HEK293 (cell line): ENCODE results near the gene PBXIP1.

ENCODE experiments used
- CTCF ChIP-seq: fragments of 450-650 bp; formaldehyde crosslinking; IDR thresholded peaks from 2 replicates; pipeline ENCODE4 v1.5.1; 2016; ENCODE audit warnings: missing biosample characterization, missing genetic modification characterization
- KLF7 ChIP-seq: fragments of 450-650 bp; formaldehyde crosslinking; IDR thresholded peaks from 2 replicates; pipeline ENCODE4 v1.5.1; 2016; ENCODE audit warnings: missing biosample characterization, missing genetic modification characterization, borderline replicate concordance
- OSR2 ChIP-seq: fragments of 450-650 bp; formaldehyde crosslinking; IDR thresholded peaks from 2 replicates; pipeline ENCODE4 v1.5.1; 2016; ENCODE audit warnings: missing biosample characterization, missing genetic modification characterization
- PRDM6 ChIP-seq: fragments of 450-650 bp; formaldehyde crosslinking; IDR thresholded peaks from 2 replicates; pipeline ENCODE4 v1.5.1; 2017; ENCODE audit warnings: missing biosample characterization, missing genetic modification characterization
- SCRT2 ChIP-seq: fragments of 450-650 bp; formaldehyde crosslinking; IDR thresholded peaks from 2 replicates; pipeline ENCODE4 v1.5.1; 2016; ENCODE audit warnings: missing biosample characterization, missing genetic modification characterization
- WT1 ChIP-seq: fragments of 450-650 bp; formaldehyde crosslinking; IDR thresholded peaks from 2 replicates; pipeline ENCODE4 v1.5.1; 2016; ENCODE audit warnings: missing biosample characterization, missing genetic modification characterization
- ZBTB17 ChIP-seq: fragments of 450-650 bp; formaldehyde crosslinking; IDR thresholded peaks from 2 replicates; pipeline ENCODE4 v1.5.1; 2016; ENCODE audit warnings: missing biosample characterization, missing genetic modification characterization
- ZBTB44 ChIP-seq: fragments of 450-650 bp; IDR thresholded peaks from 2 replicates; pipeline ENCODE4 v1.5.1; 2018; ENCODE audit warnings: missing biosample characterization, mild to moderate bottlenecking, missing genetic modification characterization
- ZBTB6 ChIP-seq: fragments of 450-650 bp; formaldehyde crosslinking; IDR thresholded peaks from 2 replicates; pipeline ENCODE4 v1.5.1; 2017; ENCODE audit warnings: missing biosample characterization, missing genetic modification characterization
- ZNF138 ChIP-seq: fragments of 450-650 bp; formaldehyde crosslinking; IDR thresholded peaks from 2 replicates; pipeline ENCODE4 v1.5.1; 2016; ENCODE audit warnings: missing biosample characterization, missing genetic modification characterization, borderline replicate concordance
- ZNF274 ChIP-seq, 2 experiments: fragments of 200-500 bp in 1 of 2; fragments of 450-650 bp in 1 of 2; sonication (Bioruptor generic) in 1 of 2; formaldehyde crosslinking in 1 of 2; IDR thresholded peaks; 2 replicates each; pipeline versions ENCODE4 v1.5.1 to v1.6.1; 2014 to 2016; ENCODE audit warnings: borderline replicate concordance in 1 of 2, inconsistent platforms in 1 of 2, low read length in 1 of 2, missing biosample characterization in 1 of 2, missing genetic modification characterization in 1 of 2
- ZNF292 ChIP-seq: fragments of 450-650 bp; formaldehyde crosslinking; IDR thresholded peaks from 2 replicates; pipeline ENCODE4 v1.5.1; 2016; ENCODE audit warnings: low read depth, missing biosample characterization, missing genetic modification characterization, borderline replicate concordance
- ZNF324 ChIP-seq: fragments of 450-650 bp; formaldehyde crosslinking; IDR thresholded peaks from 2 replicates; pipeline ENCODE4 v1.5.1; 2016; ENCODE audit warnings: missing biosample characterization, missing genetic modification characterization
- ZNF335 ChIP-seq: fragments of 450-650 bp; formaldehyde crosslinking; conservative IDR thresholded peaks from 2 replicates; pipeline ENCODE4 v1.5.1; 2016; ENCODE audit warnings: missing biosample characterization, missing genetic modification characterization
- ZNF433 ChIP-seq: fragments of 450-650 bp; formaldehyde crosslinking; IDR thresholded peaks from 2 replicates; pipeline ENCODE4 v1.5.1; 2016; ENCODE audit warnings: missing biosample characterization, missing genetic modification characterization, low read depth
- ZNF561 ChIP-seq: fragments of 450-650 bp; IDR thresholded peaks from 2 replicates; pipeline ENCODE4 v1.5.1; 2018; ENCODE audit warnings: missing biosample characterization, missing genetic modification characterization, borderline replicate concordance
- ZNF623 ChIP-seq: fragments of 450-650 bp; formaldehyde crosslinking; IDR thresholded peaks from 2 replicates; pipeline ENCODE4 v1.5.1; 2016; ENCODE audit warnings: missing biosample characterization, missing genetic modification characterization
- ZNF707 ChIP-seq: fragments of 450-650 bp; formaldehyde crosslinking; IDR thresholded peaks from 2 replicates; pipeline ENCODE4 v1.5.1; 2016; ENCODE audit warnings: missing biosample characterization, missing genetic modification characterization
- ZNF830 ChIP-seq: fragments of 450-650 bp; IDR thresholded peaks from 2 replicates; pipeline ENCODE4 v1.5.0; 2018; ENCODE audit warnings: missing biosample characterization, missing genetic modification characterization, low read depth, mild to moderate bottlenecking, moderate library complexity
- ZSCAN16 ChIP-seq: fragments of 450-650 bp; formaldehyde crosslinking; IDR thresholded peaks from 2 replicates; pipeline ENCODE4 v1.5.1; 2016; ENCODE audit warnings: missing biosample characterization, missing genetic modification characterization
- ZSCAN4 ChIP-seq: fragments of 450-650 bp; formaldehyde crosslinking; IDR thresholded peaks from 2 replicates; pipeline ENCODE4 v1.5.1; 2017; ENCODE audit warnings: missing biosample characterization, missing genetic modification characterization
- TF ChIP-seq, protein P1 (sequence below): fragments of 450-650 bp; formaldehyde crosslinking; IDR thresholded peaks from 2 replicates; pipeline ENCODE4 v1.5.1; 2016; ENCODE audit warnings: missing biosample characterization, missing genetic modification characterization
- TF ChIP-seq, protein P2 (sequence below): fragments of 450-650 bp; formaldehyde crosslinking; IDR thresholded peaks from 2 replicates; pipeline ENCODE4 v1.5.1; 2016; ENCODE audit warnings: missing biosample characterization, missing genetic modification characterization, borderline replicate concordance

PBXIP1 gene

GRCh38 chr1:154937085-154937987 lies 18.6 kb downstream of the PBXIP1 start (continued):
- TF ChIP-seq ZBTB6 (tag by site-specific recombination), result no peak
- TF ChIP-seq ZSCAN16 (tag by site-specific recombination), result no peak
- no peak for TF ChIP-seq SCRT2 (tag by site-specific recombination)
- peak; percentile 77; the same call in 1 of the 2 replicates for TF ChIP-seq ZBTB44 (tag by site-specific recombination)
- TF ChIP-seq, protein P1, sequence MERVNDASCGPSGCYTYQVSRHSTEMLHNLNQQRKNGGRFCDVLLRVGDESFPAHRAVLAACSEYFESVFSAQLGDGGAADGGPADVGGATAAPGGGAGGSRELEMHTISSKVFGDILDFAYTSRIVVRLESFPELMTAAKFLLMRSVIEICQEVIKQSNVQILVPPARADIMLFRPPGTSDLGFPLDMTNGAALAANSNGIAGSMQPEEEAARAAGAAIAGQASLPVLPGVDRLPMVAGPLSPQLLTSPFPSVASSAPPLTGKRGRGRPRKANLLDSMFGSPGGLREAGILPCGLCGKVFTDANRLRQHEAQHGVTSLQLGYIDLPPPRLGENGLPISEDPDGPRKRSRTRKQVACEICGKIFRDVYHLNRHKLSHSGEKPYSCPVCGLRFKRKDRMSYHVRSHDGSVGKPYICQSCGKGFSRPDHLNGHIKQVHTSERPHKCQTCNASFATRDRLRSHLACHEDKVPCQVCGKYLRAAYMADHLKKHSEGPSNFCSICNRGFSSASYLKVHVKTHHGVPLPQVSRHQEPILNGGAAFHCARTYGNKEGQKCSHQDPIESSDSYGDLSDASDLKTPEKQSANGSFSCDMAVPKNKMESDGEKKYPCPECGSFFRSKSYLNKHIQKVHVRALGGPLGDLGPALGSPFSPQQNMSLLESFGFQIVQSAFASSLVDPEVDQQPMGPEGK, result peak; percentile 73
- TF ChIP-seq ZNF830 (tag by site-specific recombination), result no peak
- TF ChIP-seq ZNF561 (tag by site-specific recombination), result peak; percentile 29; the same call in 1 of the 2 replicates
- no peak for TF ChIP-seq ZNF707 (tag by site-specific recombination)
- TF ChIP-seq ZNF324 (tag by site-specific recombination), result no peak; the same call in 1 of the 2 replicates
- TF ChIP-seq ZBTB17 (tag by site-specific recombination), result peak; percentile 81
- no peak for TF ChIP-seq ZSCAN4 (tag by site-specific recombination)
- no peak for TF ChIP-seq ZNF274 (IDR thresholded peaks at IDR 0.05; ENCODE audit: low read length)
- no peak for TF ChIP-seq ZNF274 (tag by site-specific recombination; IDR thresholded peaks at IDR 0.05; ENCODE audit: borderline replicate concordance)
- no peak for TF ChIP-seq ZNF623 (tag by site-specific recombination)
- no peak for TF ChIP-seq PRDM6
- no peak for TF ChIP-seq KLF7 (tag by site-specific recombination)
- TF ChIP-seq ZNF292 (tag by site-specific recombination), result no peak
- no peak for TF ChIP-seq ZNF433
- TF ChIP-seq ZNF335 (tag by site-specific recombination), result peak; percentile 34; the same call in 1 of the 2 replicates
- TF ChIP-seq, protein P2, sequence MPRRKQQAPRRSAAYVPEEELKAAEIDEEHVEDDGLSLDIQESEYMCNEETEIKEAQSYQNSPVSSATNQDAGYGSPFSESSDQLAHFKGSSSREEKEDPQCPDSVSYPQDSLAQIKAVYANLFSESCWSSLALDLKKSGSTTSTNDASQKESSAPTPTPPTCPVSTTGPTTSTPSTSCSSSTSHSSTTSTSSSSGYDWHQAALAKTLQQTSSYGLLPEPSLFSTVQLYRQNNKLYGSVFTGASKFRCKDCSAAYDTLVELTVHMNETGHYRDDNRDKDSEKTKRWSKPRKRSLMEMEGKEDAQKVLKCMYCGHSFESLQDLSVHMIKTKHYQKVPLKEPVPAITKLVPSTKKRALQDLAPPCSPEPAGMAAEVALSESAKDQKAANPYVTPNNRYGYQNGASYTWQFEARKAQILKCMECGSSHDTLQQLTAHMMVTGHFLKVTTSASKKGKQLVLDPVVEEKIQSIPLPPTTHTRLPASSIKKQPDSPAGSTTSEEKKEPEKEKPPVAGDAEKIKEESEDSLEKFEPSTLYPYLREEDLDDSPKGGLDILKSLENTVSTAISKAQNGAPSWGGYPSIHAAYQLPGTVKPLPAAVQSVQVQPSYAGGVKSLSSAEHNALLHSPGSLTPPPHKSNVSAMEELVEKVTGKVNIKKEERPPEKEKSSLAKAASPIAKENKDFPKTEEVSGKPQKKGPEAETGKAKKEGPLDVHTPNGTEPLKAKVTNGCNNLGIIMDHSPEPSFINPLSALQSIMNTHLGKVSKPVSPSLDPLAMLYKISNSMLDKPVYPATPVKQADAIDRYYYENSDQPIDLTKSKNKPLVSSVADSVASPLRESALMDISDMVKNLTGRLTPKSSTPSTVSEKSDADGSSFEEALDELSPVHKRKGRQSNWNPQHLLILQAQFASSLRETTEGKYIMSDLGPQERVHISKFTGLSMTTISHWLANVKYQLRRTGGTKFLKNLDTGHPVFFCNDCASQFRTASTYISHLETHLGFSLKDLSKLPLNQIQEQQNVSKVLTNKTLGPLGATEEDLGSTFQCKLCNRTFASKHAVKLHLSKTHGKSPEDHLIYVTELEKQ, result peak; percentile 4; the same call in 1 of the 2 replicates
- TF ChIP-seq WT1 (tag by site-specific recombination), result no peak
- no peak for TF ChIP-seq ZNF138
- peak; percentile 38; the same call in 1 of the 2 replicates for TF ChIP-seq CTCF (tag by site-specific recombination)
- peak; percentile 24; the same call in 1 of the 2 replicates for TF ChIP-seq OSR2
